ENCODE data around the gene RAD51D. TPM values are rescaled to one million over a fixed set of nuclear protein-coding genes. Genes with fewer than 3 reads are reported as not detected.

The RAD51D gene
- total RNA-seq, 2 donors from 2014 or later: 2.0 to 4.5 TPM

DNA sequence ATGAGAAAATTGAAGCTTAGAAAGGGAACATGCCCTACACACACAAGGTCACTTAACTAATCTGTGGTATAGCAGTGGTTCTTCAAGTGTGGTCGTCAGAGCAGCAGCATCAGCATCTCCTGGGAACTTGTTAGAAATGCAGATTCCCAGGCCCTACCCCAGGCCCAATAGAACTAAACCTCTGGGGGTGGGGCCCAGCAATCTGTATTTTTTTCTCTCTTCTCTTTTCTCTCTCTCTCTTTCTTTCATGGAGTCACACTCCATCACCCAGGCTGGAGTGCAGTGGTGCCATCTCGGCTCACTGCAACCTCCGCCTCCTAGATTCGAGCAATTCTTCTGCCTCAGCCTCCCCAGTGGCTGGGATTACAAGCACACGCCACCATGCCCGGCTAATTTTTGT, 18.6 kb upstream of the RAD51D start:
- peaks cover 0 to 12% of the 10 kb centered on the region in 2 donors for H3K4me1 ChIP-seq
- no peaks in the 10 kb centered on the region for H3K27me3 ChIP-seq
- H3K27ac ChIP-seq: no peak overlapping the region
- H3K9me3 ChIP-seq: no peaks in the 10 kb centered on the region
- TF ChIP-seq, protein P1, sequence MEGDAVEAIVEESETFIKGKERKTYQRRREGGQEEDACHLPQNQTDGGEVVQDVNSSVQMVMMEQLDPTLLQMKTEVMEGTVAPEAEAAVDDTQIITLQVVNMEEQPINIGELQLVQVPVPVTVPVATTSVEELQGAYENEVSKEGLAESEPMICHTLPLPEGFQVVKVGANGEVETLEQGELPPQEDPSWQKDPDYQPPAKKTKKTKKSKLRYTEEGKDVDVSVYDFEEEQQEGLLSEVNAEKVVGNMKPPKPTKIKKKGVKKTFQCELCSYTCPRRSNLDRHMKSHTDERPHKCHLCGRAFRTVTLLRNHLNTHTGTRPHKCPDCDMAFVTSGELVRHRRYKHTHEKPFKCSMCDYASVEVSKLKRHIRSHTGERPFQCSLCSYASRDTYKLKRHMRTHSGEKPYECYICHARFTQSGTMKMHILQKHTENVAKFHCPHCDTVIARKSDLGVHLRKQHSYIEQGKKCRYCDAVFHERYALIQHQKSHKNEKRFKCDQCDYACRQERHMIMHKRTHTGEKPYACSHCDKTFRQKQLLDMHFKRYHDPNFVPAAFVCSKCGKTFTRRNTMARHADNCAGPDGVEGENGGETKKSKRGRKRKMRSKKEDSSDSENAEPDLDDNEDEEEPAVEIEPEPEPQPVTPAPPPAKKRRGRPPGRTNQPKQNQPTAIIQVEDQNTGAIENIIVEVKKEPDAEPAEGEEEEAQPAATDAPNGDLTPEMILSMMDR (IDR thresholded peaks at IDR 0.05): no peak
- peaks cover 57% of the 10 kb centered on the region for H3K36me3 ChIP-seq
- no peak for DNase-seq (ENCODE audit: low spot score)
- H3K4me3 ChIP-seq: no peak overlapping the region

GRCh38 chr17:35135322-35135721, 15.7 kb upstream of the RAD51D start:
- DNase-seq (ENCODE audit: low spot score): no peak
- Histone ChIP-seq H3K27ac (no peak overlapping the region), H3K4me3 (no peak overlapping the region), H3K36me3 (peaks cover 71% of the 10 kb centered on the region), H3K27me3 (no peaks in the 10 kb centered on the region), H3K9me3 (no peaks in the 10 kb centered on the region), H3K4me1 (no peaks in the 10 kb centered on the region)
- TF ChIP-seq, protein P1 (IDR thresholded peaks at IDR 0.05): no peak

DNA sequence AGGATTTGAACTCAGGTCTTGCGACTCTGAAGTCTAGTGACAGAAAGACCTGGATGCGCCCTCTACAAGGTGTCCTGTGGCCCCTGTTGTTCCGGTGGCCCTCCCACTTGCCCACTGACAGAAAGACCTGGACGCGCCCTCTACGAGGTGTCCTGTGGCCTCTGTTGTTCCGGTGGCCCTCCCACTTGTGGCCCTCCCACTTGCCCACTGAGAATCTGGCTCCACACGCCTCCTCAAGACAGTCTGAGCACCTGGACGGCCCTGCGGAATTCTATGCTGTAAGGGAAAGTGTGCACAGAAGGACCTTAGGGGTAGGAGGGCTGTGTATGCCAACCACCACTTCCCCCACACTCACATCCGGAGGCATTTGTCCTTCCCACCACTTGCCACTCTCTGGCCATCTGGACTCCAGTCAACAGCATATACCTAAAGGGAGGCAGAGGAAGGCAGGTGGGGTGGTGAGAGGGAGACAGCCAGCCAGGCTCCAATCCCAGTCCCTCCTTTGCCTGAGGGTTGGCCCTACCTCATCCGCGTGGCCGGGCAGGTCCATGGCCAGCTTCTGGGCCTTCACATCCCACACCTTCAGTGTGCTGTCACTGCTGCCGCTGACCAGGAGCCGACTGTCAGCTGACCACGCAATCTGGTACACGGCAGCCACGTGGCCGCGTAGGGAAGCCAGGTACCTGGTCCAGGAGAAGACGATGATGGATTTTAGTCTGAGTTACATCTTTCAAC, 13.3 kb upstream of the RAD51D start:
- H3K9me3 ChIP-seq: no peaks in the 10 kb centered on the region
- H3K4me3 ChIP-seq: no peak overlapping the region
- H3K36me3 ChIP-seq: peaks cover 60% of the 10 kb centered on the region
- no peaks in the 10 kb centered on the region for H3K27me3 ChIP-seq
- no peak overlapping the region for H3K27ac ChIP-seq
- TF ChIP-seq, protein P1 (IDR thresholded peaks at IDR 0.05): no peak
- no peak for DNase-seq (ENCODE audit: low spot score)
- H3K4me1 ChIP-seq: peaks cover 0 to 6% of the 10 kb centered on the region in 2 donors

- Histone ChIP-seq H3K27ac (no peak overlapping the region), H3K4me1 (peaks cover 0 to 13% of the 10 kb centered on the region in 2 donors), H3K9me3 (no peaks in the 10 kb centered on the region), H3K27me3 (no peaks in the 10 kb centered on the region), H3K4me3 (no peak overlapping the region), H3K36me3 (peaks cover 51% of the 10 kb centered on the region)
- TF ChIP-seq, protein P1 (IDR thresholded peaks at IDR 0.05): no peak
- no peak for DNase-seq (ENCODE audit: low spot score)
Measured at GRCh38 chr17:35132099-35132498, 12.4 kb upstream of the RAD51D start.

GRCh38 chr17:35130392-35130791, 10.7 kb upstream of the RAD51D start:
- Histone ChIP-seq H3K9me3 (no peaks in the 10 kb centered on the region), H3K36me3 (peaks cover 34% of the 10 kb centered on the region), H3K4me1 (peaks cover 0 to 13% of the 10 kb centered on the region in 2 donors), H3K27ac (no peak overlapping the region), H3K4me3 (no peak overlapping the region), H3K27me3 (no peaks in the 10 kb centered on the region)
- no peak for DNase-seq (ENCODE audit: low spot score)
- TF ChIP-seq, protein P1 (IDR thresholded peaks at IDR 0.05): no peak

- DNase-seq (ENCODE audit: low spot score): no peak
- no peaks in the 10 kb centered on the region for H3K27me3 ChIP-seq
- peaks cover 0 to 13% of the 10 kb centered on the region in 2 donors for H3K4me1 ChIP-seq
- no peak overlapping the region for H3K4me3 ChIP-seq
- TF ChIP-seq, protein P1 (IDR thresholded peaks at IDR 0.05): no peak
- no peaks in the 10 kb centered on the region for H3K9me3 ChIP-seq
- H3K27ac ChIP-seq: no peak overlapping the region
- peaks cover 29% of the 10 kb centered on the region for H3K36me3 ChIP-seq
Measured at GRCh38 chr17:35129973-35130351, 10.3 kb upstream of the RAD51D start.
